ENCODE measurements around the gene CAPZB. TPM values are rescaled to one million over a fixed set of nuclear protein-coding genes. Genes with fewer than 3 reads are reported as not detected.

CAPZB gene
- total and polyA plus RNA-seq, 2 donors (not counting 3 experiments of a cell fraction or from before 2014, with no cell fraction given), result 196 to 347 TPM

- ChIA-PET POLR2A (no interaction called here), CTCF (interaction anchor here (0.5 to 3.9 kb wide), 4 partner anchors 10 to 252 kb away, joined by 3 to 18 read pairs (median 4); no protein-coding TSS in a partner anchor)
- H3K4me2 ChIP-seq (ENCODE audit: insufficient read depth, low read length), result no peak overlapping the region
- dilution Hi-C loops (cut with MboI; ENCODE audit: extremely low pct_ligation_motif_present, low sequenced_read_pairs) (loop anchor here (25.0 kb wide), 1 partner anchor 235 kb away; the partner anchor contains the start of gene NBL1), intact Hi-C loops (cut with micrococcal nuclease) (no loop called here)
- no TSS peak for BruUV-seq (replicated peaks)
- H3K4me3 ChIP-seq (replicated peaks in 1 of 3; ENCODE audit: insufficient read depth in 1 of 3, low read depth in 1 of 3, low read length in 3 of 3), result no peak overlapping the region
- H3K9me3 ChIP-seq (replicated peaks; ENCODE audit: control insufficient read depth, insufficient read depth, low read length), result no peaks in the 10 kb centered on the region
- H4K20me1 ChIP-seq (replicated peaks; ENCODE audit: control insufficient read depth, extremely low read depth, insufficient read depth, low read length), result peaks cover 6% of the 10 kb centered on the region
- H3K9ac ChIP-seq (replicated peaks; ENCODE audit: extremely low read depth, insufficient read depth, low read length), result no peak overlapping the region
- DNase-seq (ENCODE audit: low read depth, low spot score), result peak; percentile 40
- no peaks in the 10 kb centered on the region for H3K9me1 ChIP-seq (replicated peaks; ENCODE audit: control insufficient read depth, extremely low read depth, insufficient read depth, low read length)
- no peak overlapping the region for H2AFZ ChIP-seq (ENCODE audit: low read depth, low read length)
- no peaks in the 10 kb centered on the region for H3K4me1 ChIP-seq (ENCODE audit: control insufficient read depth, extremely low read depth, insufficient read depth, low read length)
- H3K27me3 ChIP-seq (ENCODE audit: control insufficient read depth in 2 of 2, insufficient read depth in 2 of 2, low read length in 2 of 2), result no peaks in the 10 kb centered on the region
- H3K79me2 ChIP-seq (ENCODE audit: control insufficient read depth, insufficient read depth, low read length), result peaks cover 78% of the 10 kb centered on the region
- TF ChIP-seq CTCF (IDR thresholded peaks at IDR 0.05; ENCODE audit: extremely low read depth in 1 of 2, insufficient read depth in 1 of 2, low read depth in 1 of 2, low read length in 2 of 2), result no peak
- TF ChIP-seq FOS (IDR thresholded peaks at IDR 0.05; ENCODE audit: borderline replicate concordance, insufficient read depth, low read length), result no peak
- TF ChIP-seq MAX (IDR thresholded peaks at IDR 0.05; ENCODE audit: insufficient read depth, insufficient read length), result no peak
- no peak for TF ChIP-seq MYC (IDR thresholded peaks at IDR 0.05; ENCODE audit: low read depth, low read length)
- no peak for TF ChIP-seq GATA2 (IDR thresholded peaks at IDR 0.05; ENCODE audit: insufficient read depth, insufficient read length, low read depth, low read length)
- TF ChIP-seq EZH2 (IDR thresholded peaks at IDR 0.05; ENCODE audit: borderline replicate concordance, low read depth, low read length, severe bottlenecking), result no peak
- no peak for TF ChIP-seq JUN (IDR thresholded peaks at IDR 0.05; ENCODE audit: borderline replicate concordance, insufficient read depth, insufficient read length, low read depth)
- TF ChIP-seq POLR2A (IDR thresholded peaks at IDR 0.05; ENCODE audit: low read depth, low read length), result no peak
- TF ChIP-seq POLR2AphosphoS5 (IDR thresholded peaks at IDR 0.05; ENCODE audit: insufficient read depth, low read depth, low read length), result no peak
- FAIRE-seq, result peak; percentile 62
- no peak overlapping the region for H3K27ac ChIP-seq (ENCODE audit: insufficient read depth, low read depth, low read length)
- peaks cover 0 to 2% of the 10 kb centered on the region in 2 experiments for H3K36me3 ChIP-seq (ENCODE audit: control insufficient read depth in 2 of 2, extremely low read depth in 1 of 2, insufficient read depth in 2 of 2, low read length in 2 of 2)
These were observed 83.1 kb downstream of the CAPZB start for GRCh38 chr1:19402031-19402813.
